GM18526 (cell line): ENCODE data around the gene DYNC2I2.

Experiments
- POLR2A ChIP-seq: IDR thresholded peaks from 3 replicates; pipeline ENCODE4 v1.6.1; 2011; ENCODE audit not compliant: insufficient read length; ENCODE audit errors: extremely low read depth

DYNC2I2 gene

GRCh38 chr9:128689293-128689774, 32.7 kb upstream of the DYNC2I2 start:
- no peak for TF ChIP-seq POLR2A

GRCh38 chr9:128688501-128689292, 32.0 kb upstream of the DYNC2I2 start, which contains the start of gene SET:
TSS of gene SET (plus strand) at chr9:128689222. CDS start at chr9:128689583, 361 bp downstream.
- peak; percentile 77 for TF ChIP-seq POLR2A

- TF ChIP-seq POLR2A, result no peak
These were observed 30.8 kb upstream of the DYNC2I2 start for GRCh38 chr9:128687453-128687852.

GRCh38 chr9:128685636-128686489, 29.2 kb upstream of the DYNC2I2 start:
- no peak for TF ChIP-seq POLR2A

GRCh38 chr9:128684325-128685199, 27.9 kb upstream of the DYNC2I2 start:
- peak; percentile 93 for TF ChIP-seq POLR2A

GRCh38 chr9:128684065-128684324, 27.3 kb upstream of the DYNC2I2 start:
- TF ChIP-seq POLR2A, result no peak

GRCh38 chr9:128683340-128684064, 26.9 kb upstream of the DYNC2I2 start:
- TF ChIP-seq POLR2A, result peak; percentile 83

- no peak for TF ChIP-seq POLR2A
These were observed 21.1 kb upstream of the DYNC2I2 start for GRCh38 chr9:128677794-128678193.

- TF ChIP-seq POLR2A, result no peak
These were observed 18.7 kb upstream of the DYNC2I2 start for GRCh38 chr9:128675382-128675781.

GRCh38 chr9:128669786-128670185, 13.1 kb upstream of the DYNC2I2 start:
- no peak for TF ChIP-seq POLR2A

GRCh38 chr9:128657796-128658195, 1.1 kb upstream of the DYNC2I2 start:
- TF ChIP-seq POLR2A, result no peak

GRCh38 chr9:128657344-128657704, 677 bp upstream of the DYNC2I2 start:
- TF ChIP-seq POLR2A, result no peak

GRCh38 chr9:128654481-128654880, 2.2 kb downstream of the DYNC2I2 start:
- TF ChIP-seq POLR2A, result no peak

GRCh38 chr9:128653908-128654307, 2.7 kb downstream of the DYNC2I2 start:
- no peak for TF ChIP-seq POLR2A

- no peak for TF ChIP-seq POLR2A
These were observed 4.8 kb downstream of the DYNC2I2 start for GRCh38 chr9:128651798-128652197.
